GM23338 (cell line): ENCODE measurements around the gene SYNPO2. TPM values are rescaled to one million over a fixed set of nuclear protein-coding genes. Genes with fewer than 3 reads are reported as not detected.
A peak's percentile ranks its signal among the peaks of the same experiment; 100 is the strongest.

ENCODE experiments used
- ATAC-seq: fragments of 200-7000 bp; cut with Tn5 transposase; 3 replicates; pipeline ENCODE4 v1.9.1; 2020
- DNase-seq: peaks from one replicate; pipeline ENCODE4 v3.0.0-alpha.2; 2015; ENCODE audit warnings: low spot score
- H2AFZ ChIP-seq: fragments of 200-600 bp; sonication (generic); 2 replicates; pipeline ENCODE4 v1.8.0; 2016; ENCODE audit warnings: antibody characterized with exemption, mild to moderate bottlenecking, moderate library complexity
- H3F3A ChIP-seq: fragments of 200-600 bp; sonication (generic); replicated peaks from 2 replicates; pipeline ENCODE4 v1.8.0; 2017; ENCODE audit warnings: antibody characterized with exemption, mixed run types, low read depth
- H3K27ac ChIP-seq: fragments of 200-600 bp; sonication (generic); 2 replicates; pipeline ENCODE4 v1.6.1; 2016; ENCODE audit warnings: low read depth
- H3K27me3 ChIP-seq: fragments of 200-600 bp; sonication (generic); 2 replicates; pipeline ENCODE4 v1.8.0; 2016; ENCODE audit warnings: mild to moderate bottlenecking, mixed run types, moderate library complexity; ENCODE audit not compliant: insufficient read depth
- H3K36me3 ChIP-seq: fragments of 200-600 bp; sonication (generic); 2 replicates; pipeline ENCODE4 v1.8.0; 2016; ENCODE audit warnings: mild to moderate bottlenecking; ENCODE audit not compliant: insufficient read depth
- H3K4me1 ChIP-seq: fragments of 200-600 bp; sonication (generic); 2 replicates; pipeline ENCODE4 v1.8.0; 2016; ENCODE audit warnings: mild to moderate bottlenecking, moderate library complexity; ENCODE audit not compliant: insufficient read depth
- H3K4me2 ChIP-seq: fragments of 200-600 bp; sonication (generic); 2 replicates; pipeline ENCODE4 v1.7.1; 2017; ENCODE audit warnings: mixed run types
- H3K4me3 ChIP-seq: fragments of 200-600 bp; sonication (generic); 2 replicates; pipeline ENCODE4 v1.6.1; 2016; ENCODE audit warnings: mixed run types
- H3K79me2 ChIP-seq: fragments of 200-600 bp; sonication (generic); replicated peaks from 2 replicates; pipeline ENCODE4 v1.8.0; 2017; ENCODE audit warnings: mild to moderate bottlenecking; ENCODE audit not compliant: insufficient read depth
- H3K9me2 ChIP-seq: fragments of 200-600 bp; sonication (generic); 2 replicates; pipeline ENCODE4 v1.8.0; 2017; ENCODE audit not compliant: insufficient read depth
- H4K20me1 ChIP-seq: fragments of 200-600 bp; sonication (generic); replicated peaks from 2 replicates; pipeline ENCODE4 v1.8.0; 2017; ENCODE audit warnings: mild to moderate bottlenecking; ENCODE audit not compliant: insufficient read depth
- H3K27ac Mint-ChIP-seq: 2 replicates; pipeline ENCODE4 v1.8.0; 2020; ENCODE audit warnings: inconsistent platforms, mild to moderate bottlenecking, moderate library complexity, mixed read lengths
- H3K27me3 Mint-ChIP-seq: 3 replicates; pipeline ENCODE4 v1.8.0; 2022; ENCODE audit warnings: low read depth, mild to moderate bottlenecking, moderate library complexity, mixed read lengths, inconsistent platforms; ENCODE audit not compliant: insufficient read depth, poor library complexity
- H3K36me3 Mint-ChIP-seq: 3 replicates; pipeline ENCODE4 v1.8.0; 2021; ENCODE audit warnings: low read depth, mild to moderate bottlenecking, inconsistent platforms, moderate library complexity, mixed read lengths
- H3K4me1 Mint-ChIP-seq: 3 replicates; pipeline ENCODE4 v1.8.0; 2020; ENCODE audit warnings: mild to moderate bottlenecking, inconsistent platforms, mixed read lengths
- H3K4me3 Mint-ChIP-seq: 3 replicates; pipeline ENCODE4 v1.8.0; 2021; ENCODE audit warnings: moderate library complexity, mild to moderate bottlenecking, inconsistent platforms, mixed read lengths
- H3K9me3 Mint-ChIP-seq: 3 replicates; pipeline ENCODE4 v1.8.0; 2020; ENCODE audit warnings: moderate library complexity, mild to moderate bottlenecking, inconsistent platforms, mixed read lengths
- CREB1 ChIP-seq: fragments of 250-450 bp; sonication (Bioruptor Pico); IDR thresholded peaks from 2 replicates; pipeline ENCODE4 v1.5.0; 2020; ENCODE audit warnings: low read depth, mild to moderate bottlenecking, moderate library complexity
- EZH2 ChIP-seq: fragments of 200-600 bp; sonication (generic); IDR thresholded peaks from one replicate; pipeline ENCODE4 v1.8.0; 2017; ENCODE audit warnings: antibody characterized with exemption, mild to moderate bottlenecking, low read depth; ENCODE audit not compliant: unreplicated experiment
- EZH2phosphoT487 ChIP-seq: fragments of 200-600 bp; sonication (generic); IDR thresholded peaks from one replicate; pipeline ENCODE4 v1.8.1; 2018; ENCODE audit warnings: antibody characterized with exemption; ENCODE audit not compliant: unreplicated experiment
- STAT1 ChIP-seq: IDR thresholded peaks from one replicate; pipeline ENCODE4 v1.6.1; 2016; ENCODE audit warnings: antibody characterized with exemption; ENCODE audit not compliant: unreplicated experiment
- ZNF114 ChIP-seq: fragments of 250-450 bp; sonication (Bioruptor Pico); IDR thresholded peaks from 2 replicates; pipeline ENCODE4 v1.5.0; 2020; ENCODE audit warnings: mild to moderate bottlenecking, moderate library complexity
- ZNF331 ChIP-seq: fragments of 250-450 bp; sonication (Bioruptor Pico); IDR thresholded peaks from 2 replicates; pipeline ENCODE4 v1.5.0; 2020; ENCODE audit warnings: low read depth, mild to moderate bottlenecking, moderate library complexity
- polyA plus RNA-seq: library from polyadenylated mRNA; unstranded; fragments of >200 nt; fragmentation: Nextera tagmentation; extraction: Ambion mirVana; gene quantifications from 2 replicates; pipeline ENCODE4 v1.2.1, GENCODE V29; 2016
- total RNA-seq: library from RNA; depleted of rRNA; stranded (reverse); fragments of >200 nt; shearing (Covaris generic); gene quantifications from 2 replicates; pipeline ENCODE4 v1.2.3, GENCODE V29; 2014
- TF ChIP-seq, protein P1 (sequence below): IDR thresholded peaks from one replicate; pipeline ENCODE4 v1.6.1; 2018; ENCODE audit warnings: antibody characterized with exemption; ENCODE audit not compliant: unreplicated experiment
- TF ChIP-seq, protein P2 (sequence below), 2 experiments: fragments of 200-600 bp in 1 of 2; sonication (generic) in 1 of 2; conservative IDR thresholded peaks; 2 replicates each; pipeline versions ENCODE4 v1.5.1 to v1.6.1; 2016 to 2017; ENCODE audit warnings: antibody characterized with exemption in 2 of 2, low read depth in 2 of 2, mild to moderate bottlenecking in 2 of 2, moderate library complexity in 1 of 2
- TF ChIP-seq, protein P3 (sequence below): fragments of 250-450 bp; sonication (Bioruptor Pico); IDR thresholded peaks from 2 replicates; pipeline ENCODE4 v1.5.0; 2020; ENCODE audit warnings: mild to moderate bottlenecking, moderate library complexity

Gene SYNPO2
- total and polyA plus RNA-seq, 2 experiments from 2014 or later = 2.1 to 3.4 TPM

DNA sequence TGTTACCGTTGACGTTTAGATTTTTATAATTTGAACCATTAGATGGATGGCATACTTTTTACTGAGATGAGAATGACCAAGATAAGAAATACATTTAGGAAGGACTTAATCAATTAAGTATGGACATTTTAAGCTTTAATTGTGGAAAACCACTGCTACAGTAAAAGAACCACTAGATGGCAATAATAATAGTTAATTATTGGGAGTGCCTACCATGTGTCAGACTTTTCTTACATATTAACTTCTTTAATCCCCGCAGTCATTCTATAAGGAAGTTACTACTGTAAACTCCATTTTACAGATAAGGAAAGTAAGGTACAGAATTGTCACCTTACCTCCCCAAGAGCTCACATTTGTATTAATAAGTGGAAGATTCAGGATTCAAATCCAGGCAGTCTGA, 198.5 kb downstream of the SYNPO2 start:
- Mint-ChIP-seq H3K4me1 (no peaks in the 10 kb centered on the region), H3K4me3 (no peak overlapping the region), H3K27ac (no peak overlapping the region), H3K9me3 (no peaks in the 10 kb centered on the region; the same call in 2 of the 3 replicates), H3K27me3 (peaks cover 2% of the 10 kb centered on the region), H3K36me3 (no peaks in the 10 kb centered on the region)
- TF ChIP-seq CREB1 (CRISPR knock-in tag) = no peak
- TF ChIP-seq, protein P1, sequence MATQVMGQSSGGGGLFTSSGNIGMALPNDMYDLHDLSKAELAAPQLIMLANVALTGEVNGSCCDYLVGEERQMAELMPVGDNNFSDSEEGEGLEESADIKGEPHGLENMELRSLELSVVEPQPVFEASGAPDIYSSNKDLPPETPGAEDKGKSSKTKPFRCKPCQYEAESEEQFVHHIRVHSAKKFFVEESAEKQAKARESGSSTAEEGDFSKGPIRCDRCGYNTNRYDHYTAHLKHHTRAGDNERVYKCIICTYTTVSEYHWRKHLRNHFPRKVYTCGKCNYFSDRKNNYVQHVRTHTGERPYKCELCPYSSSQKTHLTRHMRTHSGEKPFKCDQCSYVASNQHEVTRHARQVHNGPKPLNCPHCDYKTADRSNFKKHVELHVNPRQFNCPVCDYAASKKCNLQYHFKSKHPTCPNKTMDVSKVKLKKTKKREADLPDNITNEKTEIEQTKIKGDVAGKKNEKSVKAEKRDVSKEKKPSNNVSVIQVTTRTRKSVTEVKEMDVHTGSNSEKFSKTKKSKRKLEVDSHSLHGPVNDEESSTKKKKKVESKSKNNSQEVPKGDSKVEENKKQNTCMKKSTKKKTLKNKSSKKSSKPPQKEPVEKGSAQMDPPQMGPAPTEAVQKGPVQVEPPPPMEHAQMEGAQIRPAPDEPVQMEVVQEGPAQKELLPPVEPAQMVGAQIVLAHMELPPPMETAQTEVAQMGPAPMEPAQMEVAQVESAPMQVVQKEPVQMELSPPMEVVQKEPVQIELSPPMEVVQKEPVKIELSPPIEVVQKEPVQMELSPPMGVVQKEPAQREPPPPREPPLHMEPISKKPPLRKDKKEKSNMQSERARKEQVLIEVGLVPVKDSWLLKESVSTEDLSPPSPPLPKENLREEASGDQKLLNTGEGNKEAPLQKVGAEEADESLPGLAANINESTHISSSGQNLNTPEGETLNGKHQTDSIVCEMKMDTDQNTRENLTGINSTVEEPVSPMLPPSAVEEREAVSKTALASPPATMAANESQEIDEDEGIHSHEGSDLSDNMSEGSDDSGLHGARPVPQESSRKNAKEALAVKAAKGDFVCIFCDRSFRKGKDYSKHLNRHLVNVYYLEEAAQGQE = no peak
- no peak for TF ChIP-seq ZNF114 (CRISPR knock-in tag)
- TF ChIP-seq, protein P2, sequence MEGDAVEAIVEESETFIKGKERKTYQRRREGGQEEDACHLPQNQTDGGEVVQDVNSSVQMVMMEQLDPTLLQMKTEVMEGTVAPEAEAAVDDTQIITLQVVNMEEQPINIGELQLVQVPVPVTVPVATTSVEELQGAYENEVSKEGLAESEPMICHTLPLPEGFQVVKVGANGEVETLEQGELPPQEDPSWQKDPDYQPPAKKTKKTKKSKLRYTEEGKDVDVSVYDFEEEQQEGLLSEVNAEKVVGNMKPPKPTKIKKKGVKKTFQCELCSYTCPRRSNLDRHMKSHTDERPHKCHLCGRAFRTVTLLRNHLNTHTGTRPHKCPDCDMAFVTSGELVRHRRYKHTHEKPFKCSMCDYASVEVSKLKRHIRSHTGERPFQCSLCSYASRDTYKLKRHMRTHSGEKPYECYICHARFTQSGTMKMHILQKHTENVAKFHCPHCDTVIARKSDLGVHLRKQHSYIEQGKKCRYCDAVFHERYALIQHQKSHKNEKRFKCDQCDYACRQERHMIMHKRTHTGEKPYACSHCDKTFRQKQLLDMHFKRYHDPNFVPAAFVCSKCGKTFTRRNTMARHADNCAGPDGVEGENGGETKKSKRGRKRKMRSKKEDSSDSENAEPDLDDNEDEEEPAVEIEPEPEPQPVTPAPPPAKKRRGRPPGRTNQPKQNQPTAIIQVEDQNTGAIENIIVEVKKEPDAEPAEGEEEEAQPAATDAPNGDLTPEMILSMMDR (conservative IDR thresholded peaks at IDR 0.05; ENCODE audit: low read depth in 2 of 2) = peak in 1 of 2 experiments; percentile 28; a peak in 3 of 4 replicates
- no peak for TF ChIP-seq ZNF331 (CRISPR knock-in tag)
- ATAC-seq (no peak), DNase-seq (no peak)
- Histone ChIP-seq H3K4me3 (no peak overlapping the region), H3K4me2 (no peak overlapping the region), H4K20me1 (no peaks in the 10 kb centered on the region), H3K9me2 (no peaks in the 10 kb centered on the region), H3K27me3 (no peaks in the 10 kb centered on the region), H3K4me1 (no peaks in the 10 kb centered on the region), H3K27ac (no peak overlapping the region), H3F3A (no peaks in the 10 kb centered on the region), H2AFZ (no peak overlapping the region), H3K79me2 (no peaks in the 10 kb centered on the region), H3K36me3 (no peaks in the 10 kb centered on the region)

DNA sequence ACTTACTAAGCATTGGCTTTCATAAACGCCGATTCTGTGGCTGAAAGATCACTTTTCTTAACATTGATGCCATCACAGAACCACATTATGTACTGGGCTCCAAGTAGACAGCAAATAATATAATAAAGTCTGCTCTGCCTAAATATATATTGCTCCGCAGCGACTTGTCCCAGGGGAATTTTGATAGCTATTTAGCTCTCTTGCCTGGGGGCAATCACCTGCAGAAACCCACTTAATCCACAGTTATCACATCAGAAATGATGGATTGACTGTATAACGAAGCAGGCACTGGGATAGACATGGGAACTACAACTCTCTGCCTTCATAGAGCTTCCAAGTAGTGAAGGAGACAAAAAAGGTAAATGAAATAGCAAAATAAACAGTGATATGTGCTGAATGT, 199.0 kb downstream of the SYNPO2 start:
- Histone ChIP-seq H2AFZ (no peak overlapping the region), H3K4me2 (no peak overlapping the region), H3K27me3 (no peaks in the 10 kb centered on the region), H3K9me2 (no peaks in the 10 kb centered on the region), H3K27ac (no peak overlapping the region), H3K4me1 (no peaks in the 10 kb centered on the region), H4K20me1 (no peaks in the 10 kb centered on the region), H3K36me3 (no peaks in the 10 kb centered on the region), H3K79me2 (no peaks in the 10 kb centered on the region), H3F3A (no peaks in the 10 kb centered on the region), H3K4me3 (no peak overlapping the region)
- no peak overlapping the region for H3K27ac Mint-ChIP-seq
- no peaks in the 10 kb centered on the region for H3K4me1 Mint-ChIP-seq
- no peak for DNase-seq
- H3K36me3 Mint-ChIP-seq = no peaks in the 10 kb centered on the region
- H3K4me3 Mint-ChIP-seq = no peak overlapping the region
- H3K9me3 Mint-ChIP-seq = no peaks in the 10 kb centered on the region; the same call in 2 of the 3 replicates
- no peak for ATAC-seq
- H3K27me3 Mint-ChIP-seq = peaks cover 2% of the 10 kb centered on the region
- TF ChIP-seq EZH2 (no peak), CREB1 (CRISPR knock-in tag) (no peak), EZH2phosphoT487 (no peak), STAT1 (no peak)
- TF ChIP-seq, protein P3, sequence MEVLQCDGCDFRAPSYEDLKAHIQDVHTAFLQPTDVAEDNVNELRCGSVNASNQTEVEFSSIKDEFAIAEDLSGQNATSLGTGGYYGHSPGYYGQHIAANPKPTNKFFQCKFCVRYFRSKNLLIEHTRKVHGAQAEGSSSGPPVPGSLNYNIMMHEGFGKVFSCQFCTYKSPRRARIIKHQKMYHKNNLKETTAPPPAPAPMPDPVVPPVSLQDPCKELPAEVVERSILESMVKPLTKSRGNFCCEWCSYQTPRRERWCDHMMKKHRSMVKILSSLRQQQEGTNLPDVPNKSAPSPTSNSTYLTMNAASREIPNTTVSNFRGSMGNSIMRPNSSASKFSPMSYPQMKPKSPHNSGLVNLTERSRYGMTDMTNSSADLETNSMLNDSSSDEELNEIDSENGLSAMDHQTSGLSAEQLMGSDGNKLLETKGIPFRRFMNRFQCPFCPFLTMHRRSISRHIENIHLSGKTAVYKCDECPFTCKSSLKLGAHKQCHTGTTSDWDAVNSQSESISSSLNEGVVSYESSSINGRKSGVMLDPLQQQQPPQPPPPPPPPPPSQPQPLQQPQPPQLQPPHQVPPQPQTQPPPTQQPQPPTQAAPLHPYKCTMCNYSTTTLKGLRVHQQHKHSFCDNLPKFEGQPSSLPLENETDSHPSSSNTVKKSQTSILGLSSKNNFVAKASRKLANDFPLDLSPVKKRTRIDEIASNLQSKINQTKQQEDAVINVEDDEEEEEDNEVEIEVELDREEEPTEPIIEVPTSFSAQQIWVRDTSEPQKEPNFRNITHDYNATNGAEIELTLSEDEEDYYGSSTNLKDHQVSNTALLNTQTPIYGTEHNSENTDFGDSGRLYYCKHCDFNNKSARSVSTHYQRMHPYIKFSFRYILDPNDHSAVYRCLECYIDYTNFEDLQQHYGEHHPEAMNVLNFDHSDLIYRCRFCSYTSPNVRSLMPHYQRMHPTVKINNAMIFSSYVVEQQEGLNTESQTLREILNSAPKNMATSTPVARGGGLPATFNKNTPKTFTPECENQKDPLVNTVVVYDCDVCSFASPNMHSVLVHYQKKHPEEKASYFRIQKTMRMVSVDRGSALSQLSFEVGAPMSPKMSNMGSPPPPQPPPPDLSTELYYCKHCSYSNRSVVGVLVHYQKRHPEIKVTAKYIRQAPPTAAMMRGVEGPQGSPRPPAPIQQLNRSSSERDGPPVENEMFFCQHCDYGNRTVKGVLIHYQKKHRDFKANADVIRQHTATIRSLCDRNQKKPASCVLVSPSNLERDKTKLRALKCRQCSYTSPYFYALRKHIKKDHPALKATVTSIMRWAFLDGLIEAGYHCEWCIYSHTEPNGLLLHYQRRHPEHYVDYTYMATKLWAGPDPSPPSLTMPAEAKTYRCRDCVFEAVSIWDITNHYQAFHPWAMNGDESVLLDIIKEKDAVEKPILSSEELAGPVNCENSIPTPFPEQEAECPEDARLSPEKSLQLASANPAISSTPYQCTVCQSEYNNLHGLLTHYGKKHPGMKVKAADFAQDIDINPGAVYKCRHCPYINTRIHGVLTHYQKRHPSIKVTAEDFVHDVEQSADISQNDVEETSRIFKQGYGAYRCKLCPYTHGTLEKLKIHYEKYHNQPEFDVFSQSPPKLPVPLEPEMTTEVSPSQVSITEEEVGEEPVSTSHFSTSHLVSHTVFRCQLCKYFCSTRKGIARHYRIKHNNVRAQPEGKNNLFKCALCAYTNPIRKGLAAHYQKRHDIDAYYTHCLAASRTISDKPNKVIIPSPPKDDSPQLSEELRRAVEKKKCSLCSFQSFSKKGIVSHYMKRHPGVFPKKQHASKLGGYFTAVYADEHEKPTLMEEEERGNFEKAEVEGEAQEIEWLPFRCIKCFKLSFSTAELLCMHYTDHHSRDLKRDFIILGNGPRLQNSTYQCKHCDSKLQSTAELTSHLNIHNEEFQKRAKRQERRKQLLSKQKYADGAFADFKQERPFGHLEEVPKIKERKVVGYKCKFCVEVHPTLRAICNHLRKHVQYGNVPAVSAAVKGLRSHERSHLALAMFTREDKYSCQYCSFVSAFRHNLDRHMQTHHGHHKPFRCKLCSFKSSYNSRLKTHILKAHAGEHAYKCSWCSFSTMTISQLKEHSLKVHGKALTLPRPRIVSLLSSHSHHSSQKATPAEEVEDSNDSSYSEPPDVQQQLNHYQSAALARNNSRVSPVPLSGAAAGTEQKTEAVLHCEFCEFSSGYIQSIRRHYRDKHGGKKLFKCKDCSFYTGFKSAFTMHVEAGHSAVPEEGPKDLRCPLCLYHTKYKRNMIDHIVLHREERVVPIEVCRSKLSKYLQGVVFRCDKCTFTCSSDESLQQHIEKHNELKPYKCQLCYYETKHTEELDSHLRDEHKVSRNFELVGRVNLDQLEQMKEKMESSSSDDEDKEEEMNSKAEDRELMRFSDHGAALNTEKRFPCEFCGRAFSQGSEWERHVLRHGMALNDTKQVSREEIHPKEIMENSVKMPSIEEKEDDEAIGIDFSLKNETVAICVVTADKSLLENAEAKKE (CRISPR knock-in tag) = no peak
